Stimulated activated CD4-positive, alpha-beta T cell treated with anti-CD3 and anti-CD28 coated beads, Interleukin-4, amount 100 ng/mL, for 4 hours (primary cell): ENCODE results near the gene PIK3R2.
"Not testable (repeated sequence)": the region's sequence is repeated elsewhere in the genome, so short reads cannot be mapped to it uniquely, and the experiment has no call there.

ENCODE experiments used
- DNase-seq, 2 experiments: peaks; one replicate each; pipeline ENCODE4 v3.0.0-alpha.2; 2020

Gene PIK3R2

GRCh38 chr19:18156268-18156667 is 3.3 kb downstream of the PIK3R2 start:
- no peak for DNase-seq

GRCh38 chr19:18156841-18157464 is 4.0 kb downstream of the PIK3R2 start:
- no peak for DNase-seq

GRCh38 chr19:18157465-18158063 is 4.6 kb downstream of the PIK3R2 start:
- no peak for DNase-seq

- DNase-seq: no peak
These were observed 5.5 kb downstream of the PIK3R2 start for GRCh38 chr19:18158467-18158866.

- DNase-seq: not testable (repeated sequence)
These were observed 6.2 kb downstream of the PIK3R2 start for GRCh38 chr19:18159059-18159616.

GRCh38 chr19:18159810-18160209 is 6.8 kb downstream of the PIK3R2 start:
- no peak for DNase-seq

GRCh38 chr19:18160493-18160970 is 7.6 kb downstream of the PIK3R2 start:
- no peak for DNase-seq

- peak; percentile 69 to 83 for DNase-seq
These were observed 8.1 kb downstream of the PIK3R2 start for GRCh38 chr19:18160971-18161635.

GRCh38 chr19:18161636-18162002 is 8.7 kb downstream of the PIK3R2 start:
- DNase-seq: no peak

- no peak for DNase-seq
These were observed 11.1 kb downstream of the PIK3R2 start for GRCh38 chr19:18164072-18164471.

GRCh38 chr19:18165794-18166544 is 13.0 kb downstream of the PIK3R2 start:
- no peak for DNase-seq

- no peak for DNase-seq
These were observed 14.0 kb downstream of the PIK3R2 start for GRCh38 chr19:18167011-18167410.

GRCh38 chr19:18167975-18168645 is 15.1 kb downstream of the PIK3R2 start:
- DNase-seq: peak; percentile 55 to 56

- no peak for DNase-seq
These were observed 15.9 kb downstream of the PIK3R2 start for GRCh38 chr19:18168673-18169381.

- no peak for DNase-seq
These were observed 17.8 kb downstream of the PIK3R2 start for GRCh38 chr19:18170714-18171255.

GRCh38 chr19:18171605-18172327 is 18.8 kb downstream of the PIK3R2 start:
- no peak for DNase-seq

GRCh38 chr19:18172331-18173053 is 19.5 kb downstream of the PIK3R2 start:
- no peak for DNase-seq

- no peak for DNase-seq
These were observed 20.1 kb downstream of the PIK3R2 start for GRCh38 chr19:18173054-18173571.

- peak; percentile 57 to 58 for DNase-seq
These were observed 20.8 kb downstream of the PIK3R2 start, which contains the start of gene IFI30 for GRCh38 chr19:18173572-18174288. Gene IFI30, plus strand, starts transcription at chr19:18173813. Its CDS starts 29 bp downstream, at chr19:18173842.
